Stimulated activated CD8-positive, alpha-beta memory T cell treated with anti-CD3 and anti-CD28 coated beads, Interleukin-2, amount 100 ng/mL, for 48 hours (primary cell): ENCODE measurements around the gene CTXND1.

Experiments used
- DNase-seq, 2 donors: peaks; one replicate each; pipeline ENCODE4 v3.0.0-alpha.2; 2020; ENCODE audit warnings: low read depth in 2 of 2

The CTXND1 gene

DNA sequence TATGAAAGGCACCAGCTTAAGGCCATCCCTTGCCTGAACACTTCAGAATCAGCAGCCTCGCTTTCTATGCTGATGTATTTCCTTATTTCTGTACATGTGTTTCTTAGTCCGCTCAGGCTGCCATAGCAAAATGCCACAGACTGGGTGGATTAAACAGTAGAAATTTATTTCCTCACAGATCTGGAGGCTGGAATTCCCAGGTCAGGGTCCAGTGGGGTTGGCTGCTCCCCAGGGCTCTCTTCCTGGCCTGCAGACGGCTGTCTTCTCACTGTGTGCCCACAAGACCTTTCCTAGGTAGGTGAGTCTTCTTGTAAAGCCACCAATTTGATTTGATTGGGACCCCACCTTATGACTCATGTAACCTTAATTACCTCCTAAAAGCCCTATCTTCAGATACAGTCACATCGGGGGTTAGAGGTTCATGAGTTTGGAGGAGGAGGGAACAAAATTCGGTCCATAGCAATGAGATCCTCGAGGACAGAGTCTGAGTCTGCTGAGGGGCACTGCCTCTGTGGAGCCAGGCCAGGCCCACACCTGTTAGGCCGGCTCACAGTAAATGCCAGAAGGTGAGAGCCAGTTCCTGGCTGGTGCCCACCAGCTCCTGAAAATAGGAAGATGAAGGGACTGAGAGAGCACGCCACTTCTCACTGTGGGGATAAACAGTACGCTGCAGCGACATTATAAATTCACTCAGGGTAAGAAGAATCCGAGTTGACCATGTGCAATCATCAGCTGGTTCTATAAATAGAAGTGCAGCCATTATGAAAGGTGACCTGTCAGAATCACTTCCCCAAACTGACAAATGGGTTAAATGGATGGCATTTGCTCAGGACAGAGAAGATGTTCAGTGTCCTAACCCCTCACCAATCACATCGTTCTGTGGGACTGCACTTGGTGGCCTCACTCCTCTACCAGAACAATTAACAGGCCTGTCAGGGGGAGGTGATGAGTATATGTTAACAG, 41.1 kb downstream of the CTXND1 start:
- no peak for DNase-seq

DNA sequence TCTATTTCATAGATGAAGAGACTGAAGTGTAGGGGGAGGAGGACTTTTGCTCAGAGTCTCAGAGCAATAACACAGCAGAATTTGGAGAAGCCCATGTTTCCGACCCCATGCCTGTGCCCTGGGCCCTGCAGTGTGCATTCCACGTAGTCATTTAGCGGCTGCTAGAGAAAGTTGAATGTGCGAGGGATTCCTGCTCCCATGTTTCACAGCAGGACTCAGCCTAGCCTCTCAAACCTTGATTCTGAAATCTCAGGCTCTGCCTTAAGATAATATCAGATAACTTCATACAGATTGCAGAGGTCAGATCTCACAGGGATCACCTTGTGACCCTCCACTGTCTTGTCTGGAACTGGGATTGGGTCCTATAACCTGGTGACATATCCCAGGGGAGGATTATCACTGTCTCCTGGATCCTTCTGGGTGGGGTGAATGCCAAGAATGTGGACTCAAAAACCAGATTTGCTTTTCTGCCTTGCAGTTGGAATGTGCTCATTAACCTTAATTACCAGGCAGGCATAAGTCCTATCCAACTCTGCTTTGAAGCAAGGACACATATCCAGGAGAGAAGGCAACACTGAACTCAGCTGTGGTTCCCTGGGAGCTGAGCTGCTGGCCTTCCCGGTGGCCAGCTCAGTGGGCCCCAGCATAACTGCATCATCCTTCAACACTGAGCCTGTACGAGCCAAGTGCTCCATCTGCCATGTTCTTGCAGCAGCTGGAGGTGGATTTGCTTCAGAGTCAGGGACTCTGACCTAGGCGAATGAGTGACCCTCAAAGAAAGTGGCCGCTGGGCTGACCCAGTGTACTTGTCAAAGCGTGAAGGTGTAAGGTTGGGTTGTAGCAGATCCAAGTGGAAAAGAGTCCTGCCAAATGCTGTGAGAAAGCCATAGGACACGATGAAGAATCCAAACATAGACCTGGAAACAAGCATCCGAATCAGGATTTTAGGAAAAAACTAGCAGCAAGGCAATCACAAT, 43.0 kb downstream of the CTXND1 start:
- no peak for DNase-seq

DNA sequence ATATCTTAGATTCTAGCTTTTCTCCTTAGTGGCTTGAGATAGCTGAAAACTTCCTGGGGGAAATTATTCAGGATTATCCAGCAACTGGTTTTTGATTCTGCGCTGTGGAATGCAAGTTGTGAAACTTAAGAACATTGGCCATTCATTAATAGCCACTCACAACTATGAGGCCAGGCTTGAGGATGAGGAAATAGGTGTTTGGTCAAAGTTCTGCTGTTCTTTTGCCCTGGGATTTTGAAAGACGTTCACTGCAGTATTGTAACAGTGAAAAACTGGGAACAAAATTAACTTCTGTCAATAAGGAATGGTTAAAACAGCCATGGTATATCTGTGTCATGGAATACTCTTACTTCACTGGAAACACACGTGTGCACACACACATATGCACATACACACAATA, 44.1 kb downstream of the CTXND1 start:
- no peak for DNase-seq

DNA sequence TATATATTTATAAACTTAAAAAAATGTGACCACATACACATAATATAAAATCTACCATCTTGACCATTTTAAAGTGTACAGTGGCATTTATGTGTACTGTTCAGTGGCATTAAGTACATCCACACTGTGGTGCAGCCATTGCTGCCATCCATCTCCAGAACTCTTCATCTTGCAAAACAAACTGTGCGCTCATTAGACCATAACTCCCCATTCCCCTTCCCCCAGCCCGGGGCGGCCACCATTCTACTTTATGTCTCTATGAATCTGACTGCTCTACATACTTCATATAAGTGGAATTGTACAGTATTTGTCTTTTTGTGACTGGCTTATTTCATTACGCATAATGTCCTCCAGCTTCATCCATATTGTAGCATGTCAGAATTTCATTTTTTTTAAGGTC, 47.8 kb downstream of the CTXND1 start:
- DNase-seq, result no peak

DNA sequence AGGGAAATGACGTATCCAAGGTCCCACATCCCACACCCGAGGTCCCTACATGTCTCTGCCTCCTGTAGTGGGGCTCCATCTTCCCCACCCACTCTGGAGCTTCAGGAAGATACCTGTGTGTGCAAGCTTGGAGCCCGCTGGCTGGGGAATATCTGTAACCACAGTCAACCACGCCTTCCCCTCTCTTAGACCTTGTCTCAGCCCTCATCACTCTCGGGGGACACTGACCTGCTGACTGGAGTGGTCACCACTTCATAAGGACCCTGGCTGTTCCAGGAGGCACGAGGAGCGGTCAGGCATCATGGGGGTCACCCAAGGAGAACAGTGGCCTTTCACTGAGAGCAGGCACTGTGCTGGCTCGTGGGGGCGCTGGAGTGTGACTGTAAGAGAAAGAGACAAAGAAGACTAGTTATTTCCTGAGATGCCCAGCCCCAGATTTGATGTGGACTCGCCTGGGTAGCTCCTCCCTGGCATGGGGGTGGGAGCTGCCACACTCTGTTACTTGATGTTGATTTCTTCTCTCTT, 48.6 kb downstream of the CTXND1 start:
- DNase-seq, result no peak

DNA sequence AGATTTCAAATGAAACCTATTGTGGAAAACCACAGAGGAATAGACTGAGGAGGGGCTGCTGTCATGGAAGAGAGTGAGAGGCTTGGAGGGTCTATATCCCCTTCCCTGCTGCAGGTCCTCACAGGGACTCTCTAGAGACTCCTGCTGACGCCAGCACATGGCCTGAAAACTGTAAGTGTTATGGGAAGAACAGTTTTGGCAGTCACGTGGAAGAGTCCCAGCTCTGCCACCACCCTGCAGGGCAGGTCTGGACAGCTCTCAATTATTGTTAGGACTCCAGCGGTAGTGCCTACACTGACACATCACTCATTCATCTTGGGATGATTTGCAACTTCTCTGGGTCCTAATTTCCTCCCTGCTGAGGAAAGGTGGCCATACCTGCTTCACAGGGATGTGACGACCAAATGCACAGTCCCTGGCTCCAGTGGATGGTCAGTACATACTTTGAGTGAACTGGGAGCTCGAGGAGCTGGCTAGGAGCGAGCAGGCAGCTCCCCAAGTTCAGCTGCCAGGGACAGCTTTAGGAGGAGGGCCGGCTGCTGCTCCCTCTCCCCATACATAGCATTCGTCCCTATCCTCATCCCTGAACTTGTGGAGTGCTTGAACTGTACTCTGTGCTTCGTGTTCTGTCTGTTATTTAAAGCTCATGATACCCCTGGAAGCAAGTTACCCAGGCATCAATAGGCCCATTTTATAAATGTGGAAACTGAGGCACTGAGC, 49.2 kb downstream of the CTXND1 start:
- no peak for DNase-seq

DNA sequence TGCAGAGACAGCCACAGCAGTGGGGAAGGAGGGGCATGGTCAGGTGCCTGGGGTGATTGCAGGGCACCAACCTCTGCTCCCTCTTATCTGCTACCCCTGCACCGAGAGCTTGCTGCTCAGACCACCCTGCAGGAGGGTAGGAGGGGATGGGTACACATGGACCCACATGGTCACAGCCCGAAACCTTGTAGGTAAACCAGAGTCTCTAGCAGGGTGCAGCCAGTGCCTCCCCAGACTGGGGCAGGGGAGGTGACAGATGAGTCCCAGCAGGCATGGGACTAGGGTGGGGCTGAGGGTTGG, 50.0 kb downstream of the CTXND1 start:
- DNase-seq, result no peak

DNA sequence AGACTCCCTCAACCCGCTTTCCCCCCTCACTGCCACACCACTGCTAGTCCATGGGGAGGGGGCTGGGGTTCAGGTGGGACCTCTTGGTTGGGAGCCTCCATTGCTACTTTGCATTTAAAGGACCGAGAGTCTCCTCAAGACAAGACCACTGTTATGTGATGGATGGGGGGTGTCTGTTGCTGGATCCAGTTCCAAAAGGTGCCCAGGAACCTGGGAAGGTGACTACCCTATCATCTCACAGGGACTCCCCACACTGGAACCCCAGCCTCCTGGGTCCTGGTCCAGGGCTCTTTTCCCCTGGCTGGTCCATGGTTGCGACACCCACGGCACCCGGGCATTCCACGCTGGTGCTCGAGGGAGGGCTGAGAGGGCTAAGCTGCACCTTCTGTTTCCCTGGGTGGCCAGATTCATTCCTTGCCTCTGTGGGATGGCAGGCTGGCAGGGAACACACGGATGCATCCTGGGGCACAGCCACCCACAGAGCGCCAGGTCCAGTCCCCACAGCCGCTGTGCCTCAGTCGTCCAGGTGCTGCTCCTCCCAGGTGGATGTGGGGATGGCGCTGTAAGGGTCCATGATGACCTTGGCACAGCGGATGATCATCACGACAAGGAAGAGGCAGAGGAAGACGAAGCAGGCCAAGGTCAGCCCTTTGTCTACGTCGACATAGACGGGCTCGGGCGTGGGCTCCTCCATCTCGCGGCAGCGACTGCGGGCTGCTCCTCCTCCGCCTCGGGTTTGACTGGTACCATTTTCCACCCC, 50.6 kb downstream of the CTXND1 start:
- no peak for DNase-seq

DNA sequence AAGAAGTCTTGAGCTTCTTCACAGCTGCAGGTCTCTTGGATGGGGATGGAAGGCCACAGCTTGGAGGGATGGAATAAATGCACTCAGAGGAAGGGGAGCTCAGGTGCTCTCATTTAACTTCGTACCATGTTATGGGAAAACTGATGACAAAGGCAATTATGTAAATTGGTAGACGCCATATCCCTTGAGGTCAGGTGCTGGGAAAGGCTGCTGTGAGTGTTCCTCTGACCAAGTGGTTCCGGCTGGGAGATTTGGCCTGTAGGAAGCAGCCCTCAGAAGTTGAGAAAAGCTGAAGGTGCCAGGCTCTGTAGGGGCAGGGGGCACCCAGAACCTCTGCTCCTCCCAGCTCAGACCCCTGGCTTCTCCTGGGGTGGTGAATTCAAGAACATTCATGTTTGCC, 52.1 kb downstream of the CTXND1 start:
- no peak for DNase-seq

DNA sequence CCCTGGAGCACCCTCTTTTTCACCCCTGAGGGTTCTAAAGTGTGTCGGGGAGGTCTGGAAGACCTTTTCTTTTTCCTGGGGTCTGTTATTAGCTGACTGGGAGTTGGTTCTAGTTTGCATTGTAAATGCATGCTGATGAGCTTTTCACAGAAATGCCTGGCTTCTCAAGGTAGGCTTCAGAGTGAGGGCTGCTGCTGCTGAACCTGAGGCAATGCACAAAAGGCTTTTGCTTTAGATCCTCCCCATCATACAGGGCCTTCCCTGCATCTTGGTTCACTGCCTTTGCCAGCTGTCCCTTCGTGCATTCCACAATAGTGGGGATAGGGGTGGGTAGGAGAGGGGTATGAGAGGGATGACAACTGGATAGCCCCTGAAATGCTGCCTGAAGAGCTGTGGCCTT, 52.6 kb downstream of the CTXND1 start:
- no peak for DNase-seq

DNA sequence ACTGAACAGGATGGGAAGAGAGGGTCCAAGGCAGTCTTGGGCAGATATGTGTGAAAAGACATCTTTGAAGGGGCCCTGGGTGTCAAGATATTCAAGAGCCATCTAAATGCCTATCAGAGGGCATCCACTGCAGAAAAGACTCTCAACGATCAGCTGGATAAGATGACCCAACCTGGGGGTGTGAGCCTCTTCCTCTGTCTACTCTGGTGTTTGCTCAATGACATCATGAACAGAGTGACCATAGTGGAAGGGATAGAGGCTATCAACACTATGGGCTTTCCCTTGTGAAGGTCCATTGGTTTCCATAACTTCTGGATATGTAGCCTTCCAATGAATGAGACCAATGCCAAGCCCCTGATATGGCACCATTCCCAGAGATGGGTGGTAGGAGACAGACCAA, 57.1 kb downstream of the CTXND1 start:
- DNase-seq, result no peak

DNA sequence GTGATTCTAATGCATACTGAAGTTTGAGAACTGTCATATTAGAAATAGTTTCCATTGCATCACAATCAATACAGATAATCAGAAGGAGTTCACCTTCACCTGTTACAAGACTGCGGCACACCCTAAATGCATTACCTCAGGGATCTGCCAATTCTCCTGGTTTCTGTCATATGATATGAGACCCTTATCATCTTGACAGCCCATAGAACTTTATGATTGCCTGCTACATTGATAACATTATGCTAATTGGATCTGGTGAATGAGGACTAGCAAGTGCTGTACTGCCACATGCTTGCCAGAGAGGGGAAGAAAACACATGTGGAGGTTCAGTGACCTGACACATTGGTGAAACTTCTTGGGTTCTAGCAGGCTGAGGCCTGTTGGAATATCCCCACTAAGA, 57.8 kb downstream of the CTXND1 start:
- no peak for DNase-seq

DNA sequence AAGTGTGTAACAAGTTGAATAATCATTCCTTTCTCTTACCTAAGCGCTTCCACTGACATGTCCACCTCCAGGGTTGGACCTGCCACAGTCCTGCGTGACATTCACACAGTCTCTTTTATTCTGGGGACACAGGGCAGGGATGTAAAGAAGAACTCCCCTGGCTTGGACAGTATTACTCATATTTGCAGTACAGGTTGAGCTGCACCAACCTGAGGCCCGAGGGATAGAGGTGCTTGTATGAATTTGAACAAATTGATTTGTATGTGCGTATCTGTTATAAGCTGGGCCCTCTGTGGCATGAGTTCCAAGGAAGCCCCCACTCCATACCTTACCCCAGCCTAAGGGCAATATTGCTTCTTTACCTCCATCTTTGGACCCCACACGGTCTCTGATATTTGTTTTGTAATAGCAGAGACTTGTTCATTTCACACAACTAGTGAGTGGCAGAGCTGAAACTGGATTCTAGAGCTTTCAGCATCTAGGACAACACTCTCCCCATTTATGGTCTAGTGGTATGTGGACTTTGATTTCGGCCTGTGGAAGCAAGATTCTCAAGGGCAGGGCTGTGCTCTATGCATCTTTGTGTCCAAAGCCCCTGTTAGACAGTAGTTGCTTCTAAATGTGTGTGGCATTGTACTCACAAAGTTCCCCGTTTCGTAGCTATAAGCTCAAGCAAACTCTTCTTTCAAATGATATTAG, 60.0 kb downstream of the CTXND1 start:
- DNase-seq, result no peak

DNA sequence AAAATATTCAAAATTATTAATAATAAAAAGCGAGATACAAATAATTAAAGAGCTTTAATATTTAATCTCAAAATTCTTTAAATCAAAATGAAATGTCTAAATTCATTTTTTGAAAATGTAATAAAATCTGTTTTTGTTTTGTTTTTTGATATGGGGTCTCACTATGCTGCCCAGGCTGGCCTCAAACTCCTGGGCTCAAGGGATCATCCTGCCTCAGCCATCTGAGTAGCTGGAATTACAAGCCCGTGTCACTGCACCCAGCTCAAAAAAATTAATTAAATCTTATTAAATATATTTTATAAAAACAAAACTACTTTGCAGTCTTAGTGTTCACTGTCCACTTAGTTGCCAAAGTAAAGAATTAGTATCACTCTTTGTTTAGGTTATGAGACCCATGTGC, 60.8 kb downstream of the CTXND1 start:
- DNase-seq, result no peak

DNA sequence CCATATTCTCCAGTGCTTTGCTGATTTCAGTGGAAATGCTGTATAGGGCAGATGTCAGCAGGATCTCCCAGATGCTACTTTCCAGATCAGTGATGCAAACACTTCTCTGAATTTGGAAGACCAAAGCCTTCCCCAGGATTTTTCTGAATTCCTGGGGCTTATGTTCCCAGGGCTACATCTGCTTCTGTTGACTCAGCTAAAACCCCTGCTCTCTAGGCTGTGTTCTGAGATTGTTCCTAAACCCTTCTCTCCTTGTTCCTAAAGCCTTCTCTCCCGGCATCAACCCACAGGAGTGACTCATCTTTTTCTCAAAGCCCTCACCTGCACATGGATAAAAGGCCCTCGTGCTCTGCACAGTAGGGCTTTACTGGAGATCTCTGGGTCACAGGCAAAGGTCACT, 63.8 kb downstream of the CTXND1 start:
- no peak for DNase-seq

DNA sequence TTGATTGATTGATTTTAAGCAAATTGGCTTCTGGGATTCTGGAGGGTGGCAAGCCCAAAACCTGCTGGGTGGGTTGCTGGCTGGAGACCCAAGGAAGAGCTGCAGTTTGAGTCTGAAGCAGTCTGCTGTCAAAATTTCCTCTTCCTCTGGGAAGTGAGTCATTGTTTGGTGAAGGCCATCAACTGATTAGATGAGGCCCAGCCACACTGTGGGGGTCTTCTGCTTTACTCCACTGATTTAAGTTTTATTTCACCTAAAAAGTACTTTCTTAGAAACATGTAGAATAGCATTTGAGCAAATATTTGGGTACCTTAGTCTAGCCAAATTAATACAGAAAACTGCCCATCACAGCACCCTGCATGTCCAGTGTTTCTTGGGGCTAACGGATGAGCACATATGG, 65.4 kb downstream of the CTXND1 start:
- no peak for DNase-seq

DNA sequence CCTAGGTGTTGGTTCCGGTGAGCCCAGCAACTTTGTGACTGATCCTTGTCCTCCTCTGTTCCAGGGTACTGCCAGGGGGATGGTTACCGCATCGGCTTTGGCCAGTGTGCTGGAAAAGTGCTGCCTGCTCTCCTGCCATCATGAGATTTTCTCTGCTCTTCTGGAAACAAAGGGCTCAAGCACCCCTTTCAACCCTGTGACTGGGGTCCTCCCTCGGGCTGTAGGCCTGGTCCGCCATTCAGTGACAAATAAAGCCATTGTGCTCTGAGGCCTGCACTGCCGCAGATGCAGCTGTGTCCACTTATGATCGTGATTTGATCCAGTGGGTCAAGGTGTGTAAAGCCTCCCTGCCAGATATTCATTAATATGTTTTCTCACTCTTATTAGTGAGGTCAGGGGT, 65.9 kb downstream of the CTXND1 start:
- no peak for DNase-seq

DNA sequence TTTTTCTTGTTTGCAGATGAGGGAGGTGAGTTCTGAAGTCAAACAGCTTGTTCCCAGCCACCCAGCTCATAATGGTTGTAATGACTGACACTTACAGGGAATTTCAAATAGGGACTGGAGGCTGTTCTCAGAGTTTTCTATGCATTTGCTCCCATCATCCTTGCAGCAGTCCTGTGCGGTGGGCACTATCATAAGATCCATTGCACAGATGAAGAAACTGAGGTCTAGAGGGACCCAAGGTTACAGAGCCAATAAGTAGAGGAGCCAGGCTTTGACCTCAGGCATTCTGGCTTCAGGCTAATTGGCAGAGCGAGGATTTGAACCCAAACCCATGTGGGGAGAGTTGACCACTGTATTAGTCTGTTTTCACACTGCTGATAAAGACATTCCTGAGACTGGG, 66.9 kb downstream of the CTXND1 start:
- no peak for DNase-seq

DNA sequence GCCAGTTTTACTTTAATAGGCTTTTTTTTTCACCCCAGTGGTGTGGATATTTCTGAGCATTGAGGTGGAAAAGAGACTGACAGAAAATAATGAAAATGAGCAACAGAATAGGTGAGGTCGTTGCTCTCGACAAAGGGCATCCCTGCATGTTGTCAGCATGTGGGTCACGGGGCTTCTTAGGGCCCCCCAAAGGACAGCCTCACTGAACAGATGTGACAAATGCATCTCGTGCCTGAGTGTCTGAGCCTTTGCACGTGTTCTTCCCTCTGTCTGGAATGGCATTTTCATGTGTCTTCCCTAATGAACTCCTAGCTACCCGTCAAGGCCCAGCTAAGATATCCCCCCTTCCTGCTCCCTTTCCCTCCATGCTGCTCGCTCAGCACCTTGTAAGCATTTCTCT, 67.5 kb downstream of the CTXND1 start:
- DNase-seq, result no peak

DNA sequence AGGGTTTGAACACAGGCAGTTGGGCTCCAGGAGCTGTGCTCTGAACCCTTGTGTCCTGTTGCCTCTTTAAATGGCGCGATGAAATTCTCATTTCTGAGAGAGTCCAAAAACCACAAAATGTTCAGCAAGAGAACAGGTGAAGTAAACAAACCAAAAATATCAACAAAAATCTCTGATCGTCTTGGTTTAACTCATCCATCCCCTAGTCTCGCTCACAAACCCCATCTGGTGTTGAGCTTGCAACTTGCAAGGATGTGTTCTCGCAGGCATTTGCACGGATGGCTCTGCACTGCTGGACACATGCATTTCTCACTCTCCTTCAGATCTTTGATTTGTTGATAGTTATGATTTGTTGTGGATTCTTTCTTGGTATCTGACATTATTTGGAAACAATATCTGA, 68.1 kb downstream of the CTXND1 start:
- no peak for DNase-seq

DNA sequence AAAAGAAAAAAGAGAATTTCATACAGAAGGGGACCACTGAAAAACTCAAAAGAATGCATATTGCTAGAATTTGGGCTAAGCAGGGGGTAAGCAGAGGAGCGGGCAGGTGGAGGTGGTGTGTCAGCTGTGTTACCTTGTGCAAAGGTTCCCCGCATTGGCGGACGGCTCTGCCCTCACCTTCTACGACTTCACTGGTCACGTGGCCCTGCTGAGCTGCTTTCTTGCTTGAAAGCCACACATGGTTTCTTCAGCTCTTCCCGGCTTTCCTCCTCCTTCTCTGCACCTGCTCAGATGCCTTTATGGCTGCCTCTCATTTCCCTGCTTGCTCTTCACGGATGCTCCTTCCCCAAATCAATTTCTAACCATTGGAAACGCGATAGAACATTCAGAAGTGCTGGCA, 68.7 kb downstream of the CTXND1 start:
- no peak for DNase-seq
